Thyroid gland (tissue), 4 donors: ENCODE data around the gene ZBTB8OS.

Source experiments
- POLR2A ChIP-seq, 2 donors: fragments of 450-650 bp; IDR thresholded peaks; one replicate each; pipeline ENCODE4 v1.6.1; 2017; ENCODE audit warnings: antibody characterized with exemption in 2 of 2, mild to moderate bottlenecking in 2 of 2, moderate library complexity in 1 of 2
- TF ChIP-seq, protein P1 (sequence below), 6 experiments: fragments of 200-600 bp in 3 of 6; fragments of 450-650 bp in 3 of 6; sonication (generic) in 3 of 6; IDR thresholded peaks; one replicate each; pipeline ENCODE4 v1.5.1; 2016 to 2019; ENCODE audit warnings: antibody characterized with exemption in 6 of 6, mild to moderate bottlenecking in 2 of 6, inconsistent platforms in 1 of 6, moderate library complexity in 1 of 6

DNA sequence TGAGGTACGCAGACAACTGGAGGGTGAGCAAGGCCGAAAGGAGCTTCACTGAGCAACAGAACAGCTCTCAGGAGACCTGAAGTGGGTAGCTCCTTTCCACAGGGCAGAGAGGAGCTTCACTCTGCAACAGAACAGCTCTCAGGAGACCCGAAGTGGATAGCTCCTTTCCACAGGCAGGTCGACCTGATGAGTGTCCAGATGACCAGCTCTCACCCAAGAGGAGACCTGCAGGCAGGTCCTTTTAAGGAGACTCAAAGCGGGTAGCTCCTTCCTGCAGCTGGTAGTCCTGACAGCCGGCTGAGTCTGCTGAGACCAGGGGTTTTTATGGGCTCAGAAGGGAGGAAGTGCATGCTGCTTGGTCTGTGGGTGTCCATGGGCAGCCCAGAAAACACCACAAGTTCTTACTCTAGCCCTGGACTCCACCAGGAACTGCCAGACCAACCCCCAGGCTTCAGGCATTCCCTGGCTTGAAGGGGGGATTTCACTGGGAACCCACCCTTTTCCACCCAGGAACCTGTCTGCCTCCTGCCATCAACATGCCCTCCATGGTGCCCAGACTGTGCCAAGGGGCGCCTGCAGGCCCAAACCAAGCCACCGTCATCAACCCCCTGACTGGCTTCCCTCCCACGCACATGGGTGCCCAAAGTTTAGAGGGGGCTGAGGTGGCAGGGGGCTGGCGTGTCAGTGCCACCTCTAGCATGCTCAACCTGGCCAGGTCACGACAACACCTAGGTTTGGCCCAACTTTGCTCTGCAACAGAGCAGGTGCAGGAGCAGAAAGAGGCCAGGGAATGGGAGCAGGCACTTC is 43.6 kb downstream of the ZBTB8OS start:
- TF ChIP-seq, protein P1, sequence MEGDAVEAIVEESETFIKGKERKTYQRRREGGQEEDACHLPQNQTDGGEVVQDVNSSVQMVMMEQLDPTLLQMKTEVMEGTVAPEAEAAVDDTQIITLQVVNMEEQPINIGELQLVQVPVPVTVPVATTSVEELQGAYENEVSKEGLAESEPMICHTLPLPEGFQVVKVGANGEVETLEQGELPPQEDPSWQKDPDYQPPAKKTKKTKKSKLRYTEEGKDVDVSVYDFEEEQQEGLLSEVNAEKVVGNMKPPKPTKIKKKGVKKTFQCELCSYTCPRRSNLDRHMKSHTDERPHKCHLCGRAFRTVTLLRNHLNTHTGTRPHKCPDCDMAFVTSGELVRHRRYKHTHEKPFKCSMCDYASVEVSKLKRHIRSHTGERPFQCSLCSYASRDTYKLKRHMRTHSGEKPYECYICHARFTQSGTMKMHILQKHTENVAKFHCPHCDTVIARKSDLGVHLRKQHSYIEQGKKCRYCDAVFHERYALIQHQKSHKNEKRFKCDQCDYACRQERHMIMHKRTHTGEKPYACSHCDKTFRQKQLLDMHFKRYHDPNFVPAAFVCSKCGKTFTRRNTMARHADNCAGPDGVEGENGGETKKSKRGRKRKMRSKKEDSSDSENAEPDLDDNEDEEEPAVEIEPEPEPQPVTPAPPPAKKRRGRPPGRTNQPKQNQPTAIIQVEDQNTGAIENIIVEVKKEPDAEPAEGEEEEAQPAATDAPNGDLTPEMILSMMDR (IDR thresholded peaks at IDR 0.05), result no peak
- TF ChIP-seq POLR2A (IDR thresholded peaks at IDR 0.05), result no peak
